DND-41 (cell line): ENCODE measurements around the gene MYO1E.

Source experiments
- ATAC-seq: fragments of 200-7000 bp; cut with Tn5 transposase; 3 replicates; pipeline ENCODE4 v1.9.1; 2021; ENCODE audit warnings: low read depth; ENCODE audit not compliant: insufficient read depth
- DNase-seq: peaks from one replicate; pipeline ENCODE4 v3.0.0-alpha.2; 2020
- H2AFZ ChIP-seq: 2 replicates; pipeline ENCODE4 v1.6.0; 2012; ENCODE audit warnings: low read depth, low read length
- H3K27ac ChIP-seq: 2 replicates; pipeline ENCODE4 v1.5.1; 2012; ENCODE audit warnings: low read length, inconsistent platforms
- H3K27me3 ChIP-seq: fragments of 200-600 bp; sonication (generic); 2 replicates; pipeline ENCODE4 v1.6.0; 2012; ENCODE audit warnings: low read length, mild to moderate bottlenecking, inconsistent platforms; ENCODE audit not compliant: insufficient read depth, poor library complexity
- H3K36me3 ChIP-seq: 2 replicates; pipeline ENCODE4 v1.5.1; 2012; ENCODE audit warnings: low read length, inconsistent platforms; ENCODE audit not compliant: insufficient read depth
- H3K4me1 ChIP-seq: 2 replicates; pipeline ENCODE4 v1.5.1; 2012; ENCODE audit warnings: mild to moderate bottlenecking, low read length; ENCODE audit not compliant: insufficient read depth
- H3K4me2 ChIP-seq: 2 replicates; pipeline ENCODE4 v1.6.0; 2012; ENCODE audit warnings: mild to moderate bottlenecking, moderate library complexity, low read length, inconsistent platforms; ENCODE audit not compliant: insufficient read depth
- H3K4me3 ChIP-seq, 2 experiments: fragments of 200-600 bp in 1 of 2; shearing (Covaris generic) in 1 of 2; 2 replicates each; pipeline ENCODE4 v1.5.1; 2012 to 2016; ENCODE audit warnings: inconsistent platforms in 2 of 2, low read length in 2 of 2, mild to moderate bottlenecking in 2 of 2, low read depth in 1 of 2, moderate library complexity in 1 of 2
- H3K79me2 ChIP-seq: 2 replicates; pipeline ENCODE4 v1.6.0; 2012; ENCODE audit warnings: low read length, inconsistent platforms; ENCODE audit not compliant: insufficient read depth
- H3K9ac ChIP-seq: 2 replicates; pipeline ENCODE4 v1.6.0; 2012; ENCODE audit warnings: low read depth, mild to moderate bottlenecking, inconsistent platforms, low read length, moderate library complexity
- H3K9me3 ChIP-seq: 2 replicates; pipeline ENCODE4 v1.5.1; 2012; ENCODE audit warnings: low read length, moderate library complexity, mild to moderate bottlenecking, inconsistent platforms; ENCODE audit not compliant: insufficient read depth, severe bottlenecking
- H4K20me1 ChIP-seq: 2 replicates; pipeline ENCODE4 v1.6.0; 2012; ENCODE audit warnings: low read length; ENCODE audit not compliant: insufficient read depth
- CTCF ChIP-seq: IDR thresholded peaks from 2 replicates; pipeline ENCODE4 v1.5.1; 2012; ENCODE audit warnings: borderline replicate concordance, low read length, moderate library complexity, mild to moderate bottlenecking; ENCODE audit not compliant: poor library complexity, severe bottlenecking; ENCODE audit errors: extremely low read depth
- EZH2 ChIP-seq: IDR thresholded peaks from 3 replicates; pipeline ENCODE4 v1.6.1; 2012; ENCODE audit warnings: borderline replicate concordance, low read depth, mild to moderate bottlenecking, moderate library complexity, low read length, inconsistent platforms; ENCODE audit not compliant: severe bottlenecking

MYO1E gene

DNA sequence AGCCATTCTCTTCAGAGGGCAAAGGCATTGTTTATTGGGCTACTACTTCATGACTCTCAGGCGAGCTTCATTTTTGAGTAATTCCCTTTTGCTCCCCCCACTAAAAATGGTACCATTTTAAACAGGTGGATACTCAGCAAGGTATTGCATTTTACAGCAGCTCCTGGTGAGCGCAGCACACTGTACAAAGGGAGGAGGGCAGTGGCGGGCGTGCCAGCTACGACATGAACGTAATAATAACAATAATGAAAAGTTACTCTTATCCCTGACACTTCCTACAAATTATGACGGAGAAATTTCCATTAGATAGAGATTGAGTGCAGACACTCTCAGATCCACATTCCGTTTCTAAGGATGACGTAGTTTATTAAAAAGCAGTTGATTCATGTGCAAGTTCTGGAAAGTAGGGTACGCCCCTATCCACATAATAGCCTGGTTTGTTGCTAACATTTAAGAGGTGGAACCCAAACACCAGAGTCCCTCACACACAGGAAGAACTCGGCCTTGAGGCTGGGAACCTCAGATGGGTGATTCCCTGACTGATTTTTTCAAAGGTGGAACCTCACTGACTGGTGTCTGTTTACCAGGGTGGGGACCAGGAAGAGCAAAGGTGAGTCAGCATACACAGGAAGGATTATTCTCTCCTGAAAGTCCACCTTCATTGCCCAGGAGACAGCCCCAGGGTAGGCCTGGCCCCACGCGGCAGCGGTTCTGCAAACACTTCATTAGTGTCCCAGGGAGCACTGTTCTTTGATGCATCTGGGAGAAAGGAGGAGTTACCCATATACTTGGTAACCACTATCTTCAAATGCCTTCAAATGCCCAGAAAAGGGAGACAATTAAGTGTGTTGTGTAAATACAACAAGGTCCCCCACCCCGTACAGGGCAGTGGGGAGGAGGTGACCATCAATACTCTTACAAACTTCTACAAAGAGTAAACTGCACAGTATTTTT is 96.2 kb downstream of the MYO1E start:
- TF ChIP-seq EZH2 (no peak), CTCF (no peak)
- no peaks in the 10 kb centered on the region for H4K20me1 ChIP-seq
- H2AFZ ChIP-seq, result no peak overlapping the region
- no peaks in the 10 kb centered on the region for H3K4me1 ChIP-seq
- no peak overlapping the region for H3K4me3 ChIP-seq
- no peak overlapping the region for H3K9ac ChIP-seq
- H3K4me2 ChIP-seq, result no peak overlapping the region
- H3K36me3 ChIP-seq, result no peaks in the 10 kb centered on the region
- H3K9me3 ChIP-seq, result no peaks in the 10 kb centered on the region
- no peak for DNase-seq
- no peaks in the 10 kb centered on the region for H3K79me2 ChIP-seq
- ATAC-seq, result no peak
- H3K27ac ChIP-seq, result no peak overlapping the region
- H3K27me3 ChIP-seq, result peaks cover 6% of the 10 kb centered on the region

DNA sequence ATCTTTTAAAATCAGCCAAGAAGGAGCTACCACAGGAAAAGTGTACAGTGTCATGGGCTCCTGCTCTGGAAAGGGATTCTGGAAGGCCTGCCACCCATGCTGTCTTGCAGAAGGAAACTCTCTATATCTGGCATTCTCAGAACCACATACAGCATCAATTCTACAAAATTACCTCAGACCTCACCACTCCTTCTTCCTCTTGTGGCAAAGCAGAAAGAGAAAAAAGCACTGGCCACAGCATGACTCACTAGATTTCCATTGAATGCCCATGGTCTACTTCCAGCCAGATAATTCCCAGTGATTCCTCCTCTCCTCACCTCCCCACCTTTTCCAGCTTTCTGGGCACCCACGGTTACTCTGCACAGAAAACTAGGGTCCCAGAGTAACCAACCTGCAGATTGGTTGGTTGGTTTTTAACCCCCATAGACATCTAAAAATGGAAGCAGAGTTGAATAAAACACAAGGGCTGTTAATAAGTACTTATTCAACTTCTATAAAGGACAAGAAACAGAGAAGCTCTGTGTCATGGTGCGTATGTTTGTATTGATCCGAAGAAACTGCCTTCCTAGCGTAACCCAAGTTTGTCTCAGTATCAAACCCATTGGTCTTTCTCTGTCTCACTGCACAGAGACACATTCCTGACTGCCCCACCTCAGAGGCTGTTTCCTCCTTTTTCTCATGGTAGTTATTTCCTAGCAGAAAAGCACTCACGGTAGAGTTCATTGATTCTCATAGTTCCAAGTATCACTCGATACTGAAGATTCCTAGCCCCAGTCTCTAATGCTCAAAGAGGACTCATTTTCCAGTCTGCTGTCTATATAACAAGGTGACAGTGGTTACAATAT is 98.3 kb downstream of the MYO1E start:
- H3K4me2 ChIP-seq, result no peak overlapping the region

DNA sequence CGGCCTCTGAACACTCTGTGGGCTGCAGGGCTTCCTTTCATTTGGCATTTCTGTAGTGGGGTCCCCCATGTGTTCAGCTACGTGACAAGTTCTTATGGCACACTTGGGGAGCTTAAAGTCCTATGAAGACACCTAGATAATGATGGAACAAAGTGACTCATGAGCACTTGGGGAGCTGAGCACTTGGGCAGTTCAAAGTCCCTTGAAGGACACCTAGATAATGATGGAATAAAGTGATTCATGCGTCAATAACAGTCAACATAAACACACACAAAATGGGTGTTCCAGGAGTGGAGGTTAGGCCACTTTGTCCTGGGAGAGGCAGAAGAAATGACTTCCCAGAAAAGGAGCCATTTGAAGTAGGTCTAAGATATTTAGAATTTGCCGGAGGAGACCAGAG is 99.4 kb downstream of the MYO1E start:
- H3K4me1 ChIP-seq, result no peaks in the 10 kb centered on the region
- no peaks in the 10 kb centered on the region for H3K36me3 ChIP-seq
- H3K27me3 ChIP-seq, result peaks cover 6% of the 10 kb centered on the region
- H3K4me3 ChIP-seq, result no peak overlapping the region
- DNase-seq (no peak), ATAC-seq (no peak)
- H3K9me3 ChIP-seq, result no peaks in the 10 kb centered on the region
- H3K79me2 ChIP-seq, result no peaks in the 10 kb centered on the region
- TF ChIP-seq CTCF (no peak), EZH2 (no peak)
- H3K27ac ChIP-seq, result no peak overlapping the region
- H3K9ac ChIP-seq, result no peak overlapping the region
- H2AFZ ChIP-seq, result no peak overlapping the region
- H4K20me1 ChIP-seq, result no peaks in the 10 kb centered on the region
- no peak overlapping the region for H3K4me2 ChIP-seq

More for the DNA sequence above, 98.3 kb downstream of the MYO1E start:
- Histone ChIP-seq H3K4me1 (no peaks in the 10 kb centered on the region), H3K9me3 (no peaks in the 10 kb centered on the region), H3K4me3 (no peak overlapping the region), H3K9ac (no peak overlapping the region), H3K27me3 (peaks cover 6% of the 10 kb centered on the region), H3K27ac (no peak overlapping the region), H4K20me1 (no peaks in the 10 kb centered on the region), H2AFZ (no peak overlapping the region), H3K36me3 (no peaks in the 10 kb centered on the region), H3K79me2 (no peaks in the 10 kb centered on the region)
- TF ChIP-seq EZH2, result no peak
- TF ChIP-seq CTCF, result no peak
- DNase-seq (no peak), ATAC-seq (no peak)
